GM19397 (cell line): ENCODE measurements around the gene CLDN5.
"Not testable (repeated sequence)": the region's sequence is repeated elsewhere in the genome, so short reads cannot be mapped to it uniquely, and the experiment has no call there.

ENCODE experiments used
- ATAC-seq: cut with Tn5 transposase; IDR thresholded peaks from one replicate; pipeline ENCODE4 v1.9.1; 2021; ENCODE audit warnings: mild to moderate bottlenecking, moderate library complexity; ENCODE audit not compliant: unreplicated experiment

The CLDN5 gene

GRCh38 chr22:19548427-19548826, 24.2 kb upstream of the CLDN5 start:
- not testable (repeated sequence) for ATAC-seq

GRCh38 chr22:19547620-19548019, 23.4 kb upstream of the CLDN5 start:
- ATAC-seq: no peak

- ATAC-seq: no peak
Observed at GRCh38 chr22:19546680-19547079, 22.5 kb upstream of the CLDN5 start.

GRCh38 chr22:19545935-19546207, 21.7 kb upstream of the CLDN5 start:
- ATAC-seq: no peak

GRCh38 chr22:19543970-19544708, 19.9 kb upstream of the CLDN5 start:
- no peak for ATAC-seq

- no peak for ATAC-seq
Observed at GRCh38 chr22:19540394-19540793, 16.2 kb upstream of the CLDN5 start.

GRCh38 chr22:19537941-19538488, 13.8 kb upstream of the CLDN5 start:
- ATAC-seq: no peak

GRCh38 chr22:19536564-19536963, 12.4 kb upstream of the CLDN5 start:
- no peak for ATAC-seq

GRCh38 chr22:19535001-19535400, 10.8 kb upstream of the CLDN5 start:
- ATAC-seq: no peak

- no peak for ATAC-seq
Observed at GRCh38 chr22:19533857-19534256, 9.6 kb upstream of the CLDN5 start.

GRCh38 chr22:19533049-19533626, 8.9 kb upstream of the CLDN5 start:
- ATAC-seq: no peak

- ATAC-seq: not testable (repeated sequence)
Observed at GRCh38 chr22:19531327-19531726, 7.1 kb upstream of the CLDN5 start.

- ATAC-seq: no peak
Observed at GRCh38 chr22:19530751-19531150, 6.5 kb upstream of the CLDN5 start.

- no peak for ATAC-seq
Observed at GRCh38 chr22:19529811-19530210, 5.6 kb upstream of the CLDN5 start.

GRCh38 chr22:19527861-19528417, 3.7 kb upstream of the CLDN5 start:
- ATAC-seq: no peak

- no peak for ATAC-seq
Observed at GRCh38 chr22:19527321-19527721, 3.1 kb upstream of the CLDN5 start.

GRCh38 chr22:19526702-19527111, 2.5 kb upstream of the CLDN5 start:
- no peak for ATAC-seq

- no peak for ATAC-seq
Observed at GRCh38 chr22:19526076-19526701, 2.0 kb upstream of the CLDN5 start.

GRCh38 chr22:19525666-19526065, 1.5 kb upstream of the CLDN5 start:
- ATAC-seq: no peak

- no peak for ATAC-seq
Observed at GRCh38 chr22:19525116-19525660, 978 bp upstream of the CLDN5 start.
